ENCODE measurements around the gene DDI1. TPM values are rescaled to one million over a fixed set of nuclear protein-coding genes. Genes with fewer than 3 reads are reported as not detected.

Gene DDI1
- total and polyA plus RNA-seq, 2 donors (not counting 1 experiment from before 2014, with no cell fraction given), result not detected

DNA sequence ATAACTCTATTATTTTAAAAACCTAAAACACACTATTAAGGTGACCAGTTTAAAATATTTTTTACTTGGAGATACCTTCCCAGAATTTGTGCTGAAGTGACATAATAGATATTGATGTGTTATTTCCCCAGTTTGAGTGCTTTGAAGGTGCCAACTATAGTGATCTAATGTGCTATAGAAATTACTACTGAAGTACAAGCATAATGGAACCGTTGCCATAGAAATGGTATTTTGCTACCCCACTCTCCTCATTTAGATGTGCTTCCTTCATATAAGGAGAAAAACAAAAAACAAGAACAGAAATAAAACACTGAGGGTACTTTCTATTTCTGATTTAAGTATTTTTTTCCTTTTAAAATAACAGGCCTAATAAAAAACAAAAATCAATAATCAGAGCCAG, 19.2 kb downstream of the DDI1 start:
- no peak for DNase-seq
- no peaks in the 10 kb centered on the region for H4K20me1 ChIP-seq (ENCODE audit: control insufficient read depth, insufficient read depth, low read length, poor library complexity, severe bottlenecking)
- POLR2A ChIA-PET, result no interaction called here
- no peak overlapping the region for H3K27ac ChIP-seq (ENCODE audit: low read length in 2 of 2)
- H3K27ac Mint-ChIP-seq, result no peak overlapping the region
- intact Hi-C loops (cut with micrococcal nuclease), result no loop called here
- H3K9me3 ChIP-seq (ENCODE audit: control extremely low read depth in 1 of 3, control insufficient read depth in 2 of 3, insufficient read depth in 1 of 3, low read length in 2 of 3), result no peaks in the 10 kb centered on the region
- no peak for ATAC-seq (ENCODE audit: low read depth)
- H3K4me2 ChIP-seq (replicated peaks; ENCODE audit: low read depth, low read length, poor library complexity, severe bottlenecking), result no peak overlapping the region
- H3K4me1 ChIP-seq (ENCODE audit: control insufficient read depth in 2 of 2, insufficient read depth in 2 of 2, low read length in 2 of 2), result no peaks in the 10 kb centered on the region
- H3K9me3 Mint-ChIP-seq (ENCODE audit: insufficient read depth), result no peaks in the 10 kb centered on the region
- H3K9ac ChIP-seq (ENCODE audit: low read length), result no peak overlapping the region
- no peak overlapping the region for H3K4me3 Mint-ChIP-seq
- WGBS (ENCODE audit: insufficient coverage), result no CpG with 5 or more reads among the region's 1 CpG
- no peak overlapping the region for H3K4me3 ChIP-seq (ENCODE audit: control extremely low read depth in 1 of 5, extremely low read depth in 1 of 5, insufficient read depth in 1 of 5, low read depth in 2 of 5, low read length in 4 of 5)
- CTCF ChIA-PET, result no interaction called here
- TF ChIP-seq EZH2 (IDR thresholded peaks at IDR 0.05; ENCODE audit: borderline replicate concordance, insufficient read depth, low read depth, low read length, poor library complexity, severe bottlenecking), result no peak
- TF ChIP-seq, protein P1, sequence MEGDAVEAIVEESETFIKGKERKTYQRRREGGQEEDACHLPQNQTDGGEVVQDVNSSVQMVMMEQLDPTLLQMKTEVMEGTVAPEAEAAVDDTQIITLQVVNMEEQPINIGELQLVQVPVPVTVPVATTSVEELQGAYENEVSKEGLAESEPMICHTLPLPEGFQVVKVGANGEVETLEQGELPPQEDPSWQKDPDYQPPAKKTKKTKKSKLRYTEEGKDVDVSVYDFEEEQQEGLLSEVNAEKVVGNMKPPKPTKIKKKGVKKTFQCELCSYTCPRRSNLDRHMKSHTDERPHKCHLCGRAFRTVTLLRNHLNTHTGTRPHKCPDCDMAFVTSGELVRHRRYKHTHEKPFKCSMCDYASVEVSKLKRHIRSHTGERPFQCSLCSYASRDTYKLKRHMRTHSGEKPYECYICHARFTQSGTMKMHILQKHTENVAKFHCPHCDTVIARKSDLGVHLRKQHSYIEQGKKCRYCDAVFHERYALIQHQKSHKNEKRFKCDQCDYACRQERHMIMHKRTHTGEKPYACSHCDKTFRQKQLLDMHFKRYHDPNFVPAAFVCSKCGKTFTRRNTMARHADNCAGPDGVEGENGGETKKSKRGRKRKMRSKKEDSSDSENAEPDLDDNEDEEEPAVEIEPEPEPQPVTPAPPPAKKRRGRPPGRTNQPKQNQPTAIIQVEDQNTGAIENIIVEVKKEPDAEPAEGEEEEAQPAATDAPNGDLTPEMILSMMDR (IDR thresholded peaks at IDR 0.05), result no peak
- no peaks in the 10 kb centered on the region for H3K4me1 Mint-ChIP-seq
- no peaks in the 10 kb centered on the region for H3K36me3 ChIP-seq (replicated peaks in 1 of 2; ENCODE audit: control extremely low read depth in 1 of 2, control insufficient read depth in 1 of 2, extremely low read depth in 1 of 2, insufficient read depth in 2 of 2, low read length in 1 of 2)
- no peaks in the 10 kb centered on the region for H3K79me2 ChIP-seq (ENCODE audit: control insufficient read depth, insufficient read depth, low read length)
- no peaks in the 10 kb centered on the region for H3K27me3 Mint-ChIP-seq
- no peak overlapping the region for H2AFZ ChIP-seq (ENCODE audit: insufficient read depth, low read depth, low read length, poor library complexity, severe bottlenecking)
- H3K27me3 ChIP-seq (replicated peaks in 1 of 4; ENCODE audit: control extremely low read depth in 1 of 4, control insufficient read depth in 3 of 4, insufficient read depth in 4 of 4, low read length in 3 of 4), result no peaks in the 10 kb centered on the region

DNA sequence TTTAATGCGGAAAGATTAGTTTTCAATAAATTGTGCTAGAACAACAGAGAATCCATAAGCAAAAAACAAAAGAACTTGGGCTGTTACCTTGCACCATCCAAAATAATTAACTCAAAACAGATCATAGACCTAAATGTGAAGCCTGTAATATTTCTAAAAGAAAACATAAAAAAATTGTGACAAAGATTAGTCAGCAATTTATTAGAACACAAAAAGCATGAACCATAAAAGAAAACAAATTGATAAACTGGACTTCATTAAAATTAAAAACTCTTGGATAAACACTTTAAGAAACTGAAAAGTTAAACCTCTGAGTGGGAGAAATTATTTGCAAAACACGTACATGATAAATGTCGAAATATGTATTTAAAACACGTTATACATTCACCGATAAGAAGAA, 21.5 kb downstream of the DDI1 start:
- Histone ChIP-seq H3K9ac (ENCODE audit: low read length) (no peak overlapping the region), H3K27me3 (replicated peaks in 1 of 4; ENCODE audit: control extremely low read depth in 1 of 4, control insufficient read depth in 3 of 4, insufficient read depth in 4 of 4, low read length in 3 of 4) (no peaks in the 10 kb centered on the region), H3K4me1 (ENCODE audit: control insufficient read depth in 2 of 2, insufficient read depth in 2 of 2, low read length in 2 of 2) (no peaks in the 10 kb centered on the region), H2AFZ (ENCODE audit: insufficient read depth, low read depth, low read length, poor library complexity, severe bottlenecking) (no peak overlapping the region), H4K20me1 (ENCODE audit: control insufficient read depth, insufficient read depth, low read length, poor library complexity, severe bottlenecking) (no peaks in the 10 kb centered on the region), H3K36me3 (replicated peaks in 1 of 2; ENCODE audit: control extremely low read depth in 1 of 2, control insufficient read depth in 1 of 2, extremely low read depth in 1 of 2, insufficient read depth in 2 of 2, low read length in 1 of 2) (no peaks in the 10 kb centered on the region), H3K27ac (ENCODE audit: low read length in 2 of 2) (no peak overlapping the region), H3K9me3 (ENCODE audit: control extremely low read depth in 1 of 3, control insufficient read depth in 2 of 3, insufficient read depth in 1 of 3, low read length in 2 of 3) (no peaks in the 10 kb centered on the region), H3K79me2 (ENCODE audit: control insufficient read depth, insufficient read depth, low read length) (no peaks in the 10 kb centered on the region), H3K4me3 (ENCODE audit: control extremely low read depth in 1 of 5, extremely low read depth in 1 of 5, insufficient read depth in 1 of 5, low read depth in 2 of 5, low read length in 4 of 5) (no peak overlapping the region), H3K4me2 (replicated peaks; ENCODE audit: low read depth, low read length, poor library complexity, severe bottlenecking) (no peak overlapping the region)
- CTCF ChIA-PET, result no interaction called here
- intact Hi-C loops (cut with micrococcal nuclease), result no loop called here
- DNase-seq (no peak), ATAC-seq (ENCODE audit: low read depth) (no peak)
- no peak overlapping the region for H3K4me3 Mint-ChIP-seq
- H3K27ac Mint-ChIP-seq, result no peak overlapping the region
- H3K27me3 Mint-ChIP-seq, result no peaks in the 10 kb centered on the region
- no peak for TF ChIP-seq EZH2 (IDR thresholded peaks at IDR 0.05; ENCODE audit: borderline replicate concordance, insufficient read depth, low read depth, low read length, poor library complexity, severe bottlenecking)
- TF ChIP-seq, protein P1 (IDR thresholded peaks at IDR 0.05), result no peak
- peaks cover 3% of the 10 kb centered on the region for H3K4me1 Mint-ChIP-seq
- H3K9me3 Mint-ChIP-seq (ENCODE audit: insufficient read depth), result no peaks in the 10 kb centered on the region
- WGBS (ENCODE audit: insufficient coverage), result no CpG with 5 or more reads among the region's 5 CpGs
- POLR2A ChIA-PET, result no interaction called here
